ENCODE results near the gene DISP2. TPM values are rescaled to one million over a fixed set of nuclear protein-coding genes. Genes with fewer than 3 reads are reported as not detected.

Gene DISP2
- total and polyA plus RNA-seq, 9 of the 15 experiments (the other 6 are each of a cell fraction or from before 2014, with no cell fraction given): 0.06 to 0.89 (median 0.15) TPM; not detected in 1

- peak; percentile 21; the same call in 1 of the 2 replicates for TF ChIP-seq CREB3L1 (IDR thresholded peaks at IDR 0.05; ENCODE audit: borderline replicate concordance, low read depth)
- TF ChIP-seq IRF2 (CRISPR knock-in tag; IDR thresholded peaks at IDR 0.05): no peak
- TF ChIP-seq SPI1 (IDR thresholded peaks at IDR 0.05; ENCODE audit: borderline replicate concordance, low read depth, low read length): no peak
- TF ChIP-seq CREM (IDR thresholded peaks at IDR 0.05; ENCODE audit: low read depth): peak; percentile 17; the same call in 1 of the 2 replicates
- no peak for TF ChIP-seq CC2D1A (IDR thresholded peaks at IDR 0.05)
- TF ChIP-seq SIN3B (IDR thresholded peaks at IDR 0.05; ENCODE audit: low read depth): no peak
- TF ChIP-seq BHLHE40 (IDR thresholded peaks at IDR 0.05; ENCODE audit: low read length): peak; percentile 47
- no peak for TF ChIP-seq ZBTB5 (IDR thresholded peaks at IDR 0.05)
- TF ChIP-seq PCBP2 (IDR thresholded peaks at IDR 0.05; ENCODE audit: low read depth, low read length, poor library complexity, severe bottlenecking): no peak
- no peak for TF ChIP-seq HES1 (IDR thresholded peaks at IDR 0.05; ENCODE audit: low read depth)
- no peak for TF ChIP-seq EWSR1 (IDR thresholded peaks at IDR 0.05; ENCODE audit: borderline replicate concordance, low read depth, partially characterized antibody)
- no peak for TF ChIP-seq ADNP (tag; IDR thresholded peaks at IDR 0.05)
- no peak for TF ChIP-seq ZNF707 (CRISPR knock-in tag; conservative IDR thresholded peaks at IDR 0.05)
- 0 out of 2 replicates have a peak, but pooled peaks have one; percentile 44 for TF ChIP-seq ZNF589 (CRISPR knock-in tag; IDR thresholded peaks at IDR 0.05; ENCODE audit: low read depth)
- peak; percentile 55; the same call in 1 of the 2 replicates for TF ChIP-seq VEZF1 (CRISPR knock-in tag; IDR thresholded peaks at IDR 0.05)
- TF ChIP-seq L3MBTL2 (IDR thresholded peaks at IDR 0.05): peak; percentile 69
- 0 out of 4 replicates have a peak, but pooled peaks of 1 of the 2 experiments have one; percentile 23 for TF ChIP-seq MAZ (CRISPR knock-in tag; conservative IDR thresholded peaks at IDR 0.05 in 1 of 2, IDR thresholded peaks at IDR 0.05 in 1 of 2)
- TF ChIP-seq ZNF445 (CRISPR knock-in tag; IDR thresholded peaks at IDR 0.05; ENCODE audit: low read depth): no peak
- TF ChIP-seq CXXC5 (CRISPR knock-in tag; IDR thresholded peaks at IDR 0.05): peak; percentile 57
- TF ChIP-seq NFIC (IDR thresholded peaks at IDR 0.05): peak; percentile 90
- 0 out of 2 replicates have a peak, but pooled peaks have one; percentile 9 for TF ChIP-seq JUND (IDR thresholded peaks at IDR 0.05; ENCODE audit: borderline replicate concordance, low read depth, low read length)
- TF ChIP-seq JUND (tag; IDR thresholded peaks at IDR 0.05; ENCODE audit: borderline replicate concordance, low read depth, low read length): no peak
- peak; percentile 55 for TF ChIP-seq RBBP5 (IDR thresholded peaks at IDR 0.05; ENCODE audit: borderline replicate concordance, insufficient read depth, low read length, poor library complexity, severe bottlenecking)
Observed at GRCh38 chr15:40340740-40341400, 17.1 kb upstream of the DISP2 start, which contains the start of gene CCDC9B (continued).

Data from K562 (cell line).